ENCODE measurements around the gene CA10.
A peak's percentile ranks its signal among the peaks of the same experiment; 100 is the strongest.

CA10 gene

GRCh38 chr17:51813140-51813783 lies 345.3 kb downstream of the CA10 start:
- DNase-seq = no peak

- no peak for DNase-seq
These were observed 351.1 kb downstream of the CA10 start for GRCh38 chr17:51807460-51807859.

DNA sequence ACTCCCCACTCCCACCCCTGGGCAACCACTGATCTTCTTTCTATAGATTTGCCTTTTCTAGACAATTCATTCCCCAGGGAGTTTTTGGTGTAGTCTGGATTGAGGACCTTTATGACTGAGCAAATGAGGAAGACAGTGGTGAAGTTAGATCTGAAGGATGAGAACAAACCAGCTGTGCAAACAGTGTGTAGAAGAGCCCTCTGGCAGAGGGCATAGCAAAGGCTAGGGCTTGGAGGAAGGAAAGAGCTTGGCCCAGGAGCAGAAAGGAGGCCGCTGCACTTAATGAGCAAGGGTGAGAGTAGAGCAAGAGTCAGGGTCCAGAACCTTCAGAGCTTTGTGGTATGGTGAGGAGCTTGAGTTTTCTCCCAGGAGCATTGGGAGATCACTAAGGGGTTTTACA lies 352.7 kb downstream of the CA10 start:
- no peak for DNase-seq

DNA sequence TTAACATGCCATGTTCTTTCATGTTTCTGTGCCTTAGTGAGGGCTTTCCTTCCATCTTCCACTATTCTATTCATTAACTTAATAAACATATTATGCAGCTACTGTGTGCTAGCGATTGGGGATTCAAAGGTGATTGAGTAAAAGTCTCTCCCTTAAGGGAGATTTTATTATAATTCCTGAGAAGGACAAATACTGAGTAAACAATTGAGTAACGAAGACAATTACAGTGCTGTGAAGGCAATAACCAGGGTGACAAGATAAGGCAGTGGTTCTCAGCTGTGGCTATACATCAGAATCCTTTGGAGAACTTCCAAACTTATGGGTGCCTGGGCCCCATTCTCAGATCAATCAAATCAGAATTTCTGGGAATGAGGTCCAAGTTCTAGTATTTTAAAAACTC lies 353.3 kb downstream of the CA10 start:
- no peak for DNase-seq

GRCh38 chr17:51803161-51803560 lies 355.4 kb downstream of the CA10 start:
- DNase-seq = no peak

GRCh38 chr17:51802544-51802943 lies 356.0 kb downstream of the CA10 start:
- DNase-seq = peak; percentile 1

- DNase-seq = no peak
These were observed 356.9 kb downstream of the CA10 start for GRCh38 chr17:51801626-51802025.

- no peak for DNase-seq
These were observed 358.5 kb downstream of the CA10 start for GRCh38 chr17:51799981-51800380.

DNA sequence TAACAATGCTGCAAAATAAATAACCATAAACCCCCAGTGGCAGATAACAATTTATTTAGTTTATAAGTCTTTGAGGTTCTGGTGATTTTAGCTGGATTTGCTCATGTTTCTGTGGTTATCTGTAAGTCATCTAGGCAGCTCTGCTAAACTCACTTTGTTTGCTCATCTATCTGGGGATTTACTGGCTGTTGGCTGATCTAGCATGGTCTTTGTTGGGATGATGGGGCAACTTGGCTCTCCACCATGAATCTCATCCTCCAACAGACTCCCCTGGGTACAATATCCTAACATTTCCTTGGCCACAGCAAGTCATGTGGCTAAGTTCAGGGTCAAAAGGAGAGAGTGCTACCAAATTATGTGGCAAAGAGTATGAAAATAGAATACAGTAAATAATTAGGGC lies 359.3 kb downstream of the CA10 start:
- DNase-seq = no peak

DNA sequence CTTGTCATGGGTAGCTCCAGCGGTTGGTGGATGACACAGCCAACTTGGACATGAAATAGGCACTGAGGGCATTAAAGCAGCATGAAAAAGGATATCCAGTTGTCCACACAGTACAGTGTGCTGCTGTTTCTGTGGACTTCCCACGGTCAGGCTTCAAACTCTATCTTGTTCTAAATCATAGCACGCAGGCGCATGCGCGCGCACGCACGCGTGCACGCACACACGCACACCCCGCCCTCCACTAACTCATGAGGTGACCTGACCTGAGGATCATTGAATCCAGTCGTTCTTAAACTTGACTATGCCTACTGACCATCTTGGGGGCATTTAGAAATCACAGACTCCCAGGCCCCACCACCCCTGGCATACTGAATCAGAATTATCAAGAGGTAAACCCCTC lies 361.4 kb downstream of the CA10 start:
- DNase-seq = no peak

DNA sequence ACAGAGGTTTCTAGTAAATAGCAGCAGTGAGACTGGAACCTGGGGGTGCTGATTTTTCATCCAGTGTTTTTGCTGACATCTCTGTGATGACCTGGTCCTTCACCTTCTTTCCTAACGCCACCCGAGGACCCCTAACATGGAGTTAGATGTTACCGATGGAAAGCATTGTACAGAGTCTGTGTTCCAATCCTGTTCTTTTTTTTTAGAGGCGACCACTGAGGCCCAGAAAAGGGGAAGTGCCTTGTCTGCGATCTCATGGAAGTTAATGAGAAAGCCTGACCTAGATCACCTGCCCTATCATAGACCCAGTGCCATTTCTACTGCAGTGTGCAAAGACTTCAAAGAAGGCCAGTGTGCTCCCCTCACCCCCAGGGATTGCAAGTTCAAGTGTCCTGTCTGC lies 362.5 kb downstream of the CA10 start:
- DNase-seq = no peak

DNA sequence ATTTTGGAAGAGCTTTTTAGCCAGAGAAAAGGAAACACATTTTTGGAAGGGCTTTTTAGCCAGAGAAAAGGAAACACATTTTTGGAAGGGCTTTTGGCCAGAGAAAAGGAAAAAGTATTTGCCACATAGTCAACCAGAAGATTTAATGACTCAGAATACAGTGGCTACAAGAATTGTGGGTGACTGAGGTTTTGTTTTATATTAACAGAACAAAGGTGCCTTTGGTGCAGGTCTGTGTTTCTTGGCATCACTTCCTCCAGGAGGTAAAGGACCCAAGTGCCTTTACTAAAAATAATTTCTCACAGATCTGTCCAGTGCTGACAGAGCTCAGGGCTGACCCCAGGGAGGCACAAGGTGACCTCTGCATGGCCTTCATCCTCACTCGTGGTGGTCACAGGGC lies 363.1 kb downstream of the CA10 start:
- no peak for DNase-seq

- DNase-seq = no peak
These were observed 364.0 kb downstream of the CA10 start for GRCh38 chr17:51794466-51794865.

GRCh38 chr17:51793686-51794085 lies 364.8 kb downstream of the CA10 start:
- DNase-seq = peak; percentile 29

DNA sequence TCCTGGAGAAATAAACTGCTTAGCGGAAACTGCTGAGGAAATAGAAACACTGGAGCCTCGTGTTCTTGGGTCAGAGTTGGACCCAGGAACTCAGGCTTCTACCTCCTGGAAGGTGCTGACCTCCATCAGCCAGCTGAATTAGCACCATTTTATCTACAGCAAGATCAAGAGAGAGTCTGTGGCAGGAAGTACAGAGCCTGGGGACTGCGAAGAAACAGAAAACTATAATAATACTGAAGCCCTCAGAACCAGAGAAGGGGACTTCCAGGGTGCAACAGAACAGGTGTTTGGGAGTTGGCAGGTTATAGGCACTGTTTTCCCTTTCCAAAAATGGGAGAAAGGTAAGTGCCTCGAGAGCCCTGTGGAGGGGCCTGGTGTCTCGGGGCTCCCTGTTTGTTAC lies 379.7 kb downstream of the CA10 start:
- DNase-seq = no peak

DNA sequence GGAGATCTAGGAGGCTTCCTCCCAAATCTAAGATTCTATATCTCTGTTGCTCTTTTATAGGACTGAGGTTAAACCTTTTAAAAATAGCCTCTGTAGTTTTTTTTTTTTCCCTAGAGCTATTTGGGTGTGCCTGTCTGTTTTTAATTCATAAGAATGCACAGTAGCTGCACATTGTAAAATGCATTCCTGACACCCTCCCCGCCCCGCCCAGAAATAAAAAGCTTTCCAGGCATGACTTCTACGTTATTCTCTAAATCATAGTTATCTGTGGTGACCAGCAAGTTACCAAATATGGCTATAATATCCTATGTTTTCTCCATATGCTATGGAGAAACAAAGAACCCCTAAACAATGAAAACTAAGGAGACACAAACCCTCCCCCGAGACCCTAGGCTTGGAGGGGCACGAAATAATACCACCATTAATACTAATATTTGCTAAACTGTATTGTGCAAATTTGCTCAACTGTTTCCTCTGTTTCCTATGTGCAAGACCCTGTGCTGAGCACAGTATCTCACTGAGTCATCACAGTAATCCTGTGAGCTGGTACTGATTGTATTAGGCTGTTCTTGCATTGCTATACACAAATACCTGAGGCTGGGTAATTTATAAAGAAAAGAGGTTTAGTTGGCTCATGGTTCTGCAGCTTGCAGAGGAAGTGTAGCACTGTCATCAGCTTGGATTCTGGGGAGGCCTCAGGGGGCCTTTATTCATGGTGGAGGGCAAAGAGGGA lies 388.3 kb downstream of the CA10 start:
- no peak for DNase-seq

- no peak for DNase-seq
These were observed 389.3 kb downstream of the CA10 start for GRCh38 chr17:51769231-51769630.

- DNase-seq = no peak
These were observed 389.8 kb downstream of the CA10 start for GRCh38 chr17:51768706-51769105.

DNA sequence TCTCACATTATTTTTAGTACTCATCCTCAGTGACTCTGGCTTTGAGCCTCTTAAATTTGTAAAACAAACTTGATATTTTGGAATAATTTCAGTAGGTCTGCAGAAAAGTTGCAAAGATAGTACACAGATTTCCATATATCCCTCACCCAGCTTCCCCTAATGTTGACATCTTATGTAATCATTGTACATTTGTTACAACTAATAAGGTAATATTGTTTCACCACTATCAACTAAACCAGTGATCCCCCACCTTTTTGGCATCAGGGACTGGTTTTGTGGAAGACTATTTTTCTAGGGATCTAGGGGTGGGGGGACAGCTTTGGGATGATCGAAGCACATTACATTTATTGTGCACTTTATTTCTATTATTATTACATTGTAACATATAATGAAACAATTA lies 391.2 kb downstream of the CA10 start:
- DNase-seq = no peak

GRCh38 chr17:51765282-51766135 lies 393.0 kb downstream of the CA10 start:
- DNase-seq = peak; percentile 20

- peak; percentile 42 for DNase-seq
These were observed 394.0 kb downstream of the CA10 start for GRCh38 chr17:51764387-51764971.

DNA sequence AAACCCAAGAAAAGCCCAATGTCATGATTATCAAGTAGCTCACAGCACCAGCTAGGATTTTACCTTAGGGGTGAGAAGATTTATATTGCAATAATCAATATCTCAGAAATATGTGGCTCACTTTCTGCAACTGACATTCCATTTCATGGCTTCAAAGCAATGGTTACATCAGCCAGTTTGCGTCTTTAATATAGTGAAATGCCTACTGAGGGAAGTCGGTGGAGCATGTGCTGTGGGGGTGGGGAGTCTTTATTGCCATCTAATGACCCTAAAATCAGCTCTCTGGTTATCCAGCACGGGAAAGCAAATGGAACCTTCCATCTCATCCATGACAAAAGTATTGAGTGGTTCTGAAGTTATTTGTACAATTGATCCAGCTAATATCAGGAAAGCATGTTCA lies 395.5 kb downstream of the CA10 start:
- DNase-seq = no peak

- no peak for DNase-seq
These were observed 397.4 kb downstream of the CA10 start for GRCh38 chr17:51761105-51761504.

- no peak for DNase-seq
These were observed 399.3 kb downstream of the CA10 start for GRCh38 chr17:51759260-51759659.
